Thyroid gland (tissue), 4 donors: ENCODE measurements around the gene CHST11. TPM values are rescaled to one million over a fixed set of nuclear protein-coding genes. Genes with fewer than 3 reads are reported as not detected.

Source experiments
- DNase-seq, 2 donors: peaks; one replicate each; pipeline ENCODE4 v3.0.0-alpha.2; 2019
- H3K27ac ChIP-seq, 3 donors: fragments of 200-600 bp; sonication (generic); 1 replicate in 2 of 3; 2 replicates in 1 of 3; pipeline ENCODE4 v1.5.1; 2016 to 2019; ENCODE audit warnings: mild to moderate bottlenecking in 1 of 3, moderate library complexity in 1 of 3
- H3K27me3 ChIP-seq: fragments of 200-600 bp; sonication (generic); one replicate; pipeline ENCODE4 v1.5.1; 2019
- H3K36me3 ChIP-seq, 2 donors: fragments of 200-600 bp; sonication (generic); one replicate each; pipeline ENCODE4 v1.5.1; 2016 to 2019
- H3K4me1 ChIP-seq, 2 donors: fragments of 200-600 bp; sonication (generic); one replicate each; pipeline ENCODE4 v1.5.1; 2017 to 2019
- H3K4me3 ChIP-seq, 3 donors: fragments of 200-600 bp; sonication (generic); replicated peaks in 1 of 3; 1 replicate in 2 of 3; 2 replicates in 1 of 3; pipeline ENCODE4 v1.5.1; 2016; ENCODE audit warnings: mild to moderate bottlenecking in 1 of 3
- H3K9me3 ChIP-seq: fragments of 200-600 bp; sonication (generic); one replicate; pipeline ENCODE4 v1.5.1; 2017
- CTCF ChIP-seq, 6 experiments: fragments of 200-600 bp in 3 of 6; fragments of 450-650 bp in 3 of 6; sonication (generic) in 3 of 6; IDR thresholded peaks; one replicate each; pipeline ENCODE4 v1.5.1; 2016 to 2019; ENCODE audit warnings: antibody characterized with exemption in 6 of 6, mild to moderate bottlenecking in 2 of 6, inconsistent platforms in 1 of 6, moderate library complexity in 1 of 6
- POLR2A ChIP-seq, 2 donors: fragments of 450-650 bp; IDR thresholded peaks; one replicate each; pipeline ENCODE4 v1.6.1; 2017; ENCODE audit warnings: antibody characterized with exemption in 2 of 2, mild to moderate bottlenecking in 2 of 2, moderate library complexity in 1 of 2
- WGBS, 2 donors: methylation state at CpG; one replicate each; pipeline ENCODE4 v1.1.5; 2017; 5-methylcytosine and 5-hydroxymethylcytosine counted together
- intact Hi-C: fragments of 100-400 bp; cut with DNase I; formaldehyde crosslinking; loops from one replicate; pipeline ENCODE4 v1.15.1; 2023
- total RNA-seq, 4 donors: library from RNA; depleted of rRNA; stranded (reverse); fragments of >200 nt; gene quantifications; one replicate each; pipeline ENCODE4 v1.2.3, GENCODE V29; 2016

CHST11 gene
- total RNA-seq, 4 donors from 2014 or later = 6.9 to 11.6 (median 8.0) TPM

GRCh38 chr12:104793968-104794367 lies 337.2 kb downstream of the CHST11 start:
- DNase-seq = no peak
- intact Hi-C loops = no loop called here
- Histone ChIP-seq H3K36me3 (no peaks in the 10 kb centered on the region), H3K4me3 (no peak overlapping the region), H3K27me3 (no peaks in the 10 kb centered on the region), H3K4me1 (no peaks in the 10 kb centered on the region), H3K9me3 (no peaks in the 10 kb centered on the region), H3K27ac (no peak overlapping the region)
- 98% methylated on average over 1 of the region's 1 CpG for WGBS, 2 donors
- TF ChIP-seq CTCF (IDR thresholded peaks at IDR 0.05) (no peak), POLR2A (IDR thresholded peaks at IDR 0.05) (no peak)

GRCh38 chr12:104796475-104796862 lies 339.7 kb downstream of the CHST11 start:
- Histone ChIP-seq H3K36me3 (no peaks in the 10 kb centered on the region), H3K9me3 (no peaks in the 10 kb centered on the region), H3K27me3 (no peaks in the 10 kb centered on the region), H3K4me3 (no peak overlapping the region), H3K27ac (no peak overlapping the region), H3K4me1 (no peaks in the 10 kb centered on the region)
- intact Hi-C loops = no loop called here
- TF ChIP-seq CTCF (IDR thresholded peaks at IDR 0.05) = no peak
- DNase-seq = no peak

GRCh38 chr12:104799458-104799857 lies 342.7 kb downstream of the CHST11 start:
- no peaks in the 10 kb centered on the region for H3K27me3 ChIP-seq
- H3K9me3 ChIP-seq = no peaks in the 10 kb centered on the region
- no peak overlapping the region for H3K4me3 ChIP-seq
- intact Hi-C loops = no loop called here
- no peaks in the 10 kb centered on the region for H3K4me1 ChIP-seq
- H3K36me3 ChIP-seq = no peaks in the 10 kb centered on the region
- H3K27ac ChIP-seq = no peak overlapping the region
- TF ChIP-seq CTCF (IDR thresholded peaks at IDR 0.05) (no peak), POLR2A (IDR thresholded peaks at IDR 0.05) (no peak)
- 90 to 96% methylated on average over 1 of the region's 1 CpG for WGBS, 2 donors
- no peak for DNase-seq

- Histone ChIP-seq H3K27me3 (no peaks in the 10 kb centered on the region), H3K9me3 (no peaks in the 10 kb centered on the region), H3K36me3 (no peaks in the 10 kb centered on the region), H3K27ac (no peak overlapping the region), H3K4me1 (no peaks in the 10 kb centered on the region), H3K4me3 (no peak overlapping the region)
- 87 to 90% methylated on average over 4 of the region's 4 CpGs for WGBS, 2 donors
- intact Hi-C loops = no loop called here
- no peak for DNase-seq
- TF ChIP-seq CTCF (IDR thresholded peaks at IDR 0.05) = no peak
- no peak for TF ChIP-seq POLR2A (IDR thresholded peaks at IDR 0.05)
Observed at GRCh38 chr12:104801005-104801404, 344.3 kb downstream of the CHST11 start.

- Histone ChIP-seq H3K27ac (no peak overlapping the region), H3K27me3 (no peaks in the 10 kb centered on the region), H3K4me3 (no peak overlapping the region), H3K4me1 (no peaks in the 10 kb centered on the region), H3K36me3 (no peaks in the 10 kb centered on the region), H3K9me3 (no peaks in the 10 kb centered on the region)
- DNase-seq = no peak
- intact Hi-C loops = no loop called here
- TF ChIP-seq POLR2A (IDR thresholded peaks at IDR 0.05) = no peak
- no peak for TF ChIP-seq CTCF (IDR thresholded peaks at IDR 0.05)
Observed at GRCh38 chr12:104801427-104801826, 344.7 kb downstream of the CHST11 start.
